Inferior parietal cortex (tissue), 1 donor: Measurements from ENCODE around the gene ZNRF2.
A peak's percentile ranks its signal among the peaks of the same experiment; 100 is the strongest.
"Not testable (repeated sequence)": the region's sequence is repeated elsewhere in the genome, so short reads cannot be mapped to it uniquely, and the experiment has no call there.

Experiments used
- DNase-seq: peaks from one replicate; pipeline ENCODE4 v3.0.0-alpha.2; 2016; ENCODE audit errors: extremely low spot score

The ZNRF2 gene

GRCh38 chr7:30263090-30263710, 21.2 kb upstream of the ZNRF2 start:
- no peak for DNase-seq

- no peak for DNase-seq
Measured at GRCh38 chr7:30264052-30264451, 20.3 kb upstream of the ZNRF2 start.

DNA sequence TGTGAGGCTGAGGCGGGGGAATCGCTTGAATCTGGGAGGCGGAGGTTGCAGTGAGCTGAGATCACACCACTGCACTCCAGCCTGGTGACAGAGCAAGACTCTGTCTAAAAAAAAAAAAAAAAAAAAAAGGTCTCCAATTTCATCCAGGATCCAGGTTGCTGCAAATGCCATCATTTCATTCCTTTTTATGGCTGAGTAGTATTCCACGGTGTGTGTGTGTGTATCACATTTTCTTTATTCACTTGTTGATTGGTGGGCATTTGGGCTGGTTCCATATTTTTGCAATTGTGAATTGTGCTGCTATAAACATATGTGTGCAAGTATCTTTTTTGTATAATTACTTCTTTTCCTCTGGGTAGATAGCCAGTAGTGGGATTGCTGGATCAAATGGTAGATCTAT, 19.2 kb upstream of the ZNRF2 start:
- not testable (repeated sequence) for DNase-seq

- DNase-seq, result no peak
Measured at GRCh38 chr7:30266686-30267085, 17.7 kb upstream of the ZNRF2 start.

DNA sequence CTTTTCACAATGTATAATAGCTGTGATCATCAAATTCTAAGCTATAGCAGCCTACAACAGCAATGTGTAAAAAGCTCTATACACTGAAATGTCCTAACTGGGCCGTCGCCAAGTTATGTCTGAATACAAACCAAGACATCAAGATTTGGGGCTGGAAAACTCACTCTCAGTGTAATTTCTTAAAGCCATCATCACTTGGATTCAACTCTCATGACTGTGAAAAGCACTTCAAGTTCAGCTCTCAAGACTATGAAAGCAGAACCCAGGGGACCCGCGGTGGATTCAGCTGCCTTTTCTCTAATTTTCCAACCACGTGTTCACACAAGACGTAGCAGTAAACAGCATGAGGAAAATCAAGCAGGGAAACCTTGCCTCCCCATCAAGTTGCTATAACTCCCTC, 15.8 kb upstream of the ZNRF2 start:
- DNase-seq, result no peak

DNA sequence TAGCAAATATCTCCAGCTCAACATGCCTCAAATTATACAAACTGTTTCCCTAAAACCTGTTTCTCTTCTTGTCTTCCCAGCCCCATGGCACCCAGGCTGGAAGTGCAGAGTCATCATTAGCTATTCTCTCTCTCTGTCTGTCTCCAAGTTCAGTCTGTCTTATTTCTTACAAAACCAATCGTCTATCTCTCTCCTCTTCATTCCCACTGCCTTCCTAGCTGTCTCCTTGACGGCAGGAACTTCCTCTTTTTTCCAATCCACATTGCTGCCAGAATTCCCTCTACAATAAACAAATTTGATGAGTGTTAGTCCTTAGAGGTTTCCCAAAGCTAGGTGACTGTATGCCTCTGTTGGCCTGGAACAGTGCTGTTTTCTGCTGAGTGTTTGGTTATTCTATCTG, 14.9 kb upstream of the ZNRF2 start:
- DNase-seq, result no peak

GRCh38 chr7:30270921-30271320, 13.5 kb upstream of the ZNRF2 start:
- no peak for DNase-seq

- DNase-seq, result no peak
Measured at GRCh38 chr7:30272126-30272525, 12.3 kb upstream of the ZNRF2 start.

DNA sequence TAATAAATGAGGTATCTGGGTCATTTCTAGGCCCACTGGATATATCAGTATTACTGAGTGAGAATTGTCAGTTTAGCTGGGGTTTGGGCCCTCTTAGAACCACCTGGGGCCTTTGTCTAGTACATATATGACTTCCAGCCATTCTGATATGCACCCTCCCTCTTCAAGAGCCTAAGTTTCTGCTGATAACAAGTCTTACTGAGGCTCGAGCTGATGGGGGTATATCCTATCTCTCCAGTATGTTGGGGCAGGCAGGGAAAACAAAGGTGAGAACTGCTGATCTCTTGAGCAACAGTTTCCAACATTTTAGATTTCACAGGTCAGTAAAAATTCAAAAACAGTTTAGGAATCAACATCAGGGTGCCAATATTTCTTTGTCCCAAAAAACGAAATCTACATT, 10.8 kb upstream of the ZNRF2 start:
- DNase-seq, result no peak

DNA sequence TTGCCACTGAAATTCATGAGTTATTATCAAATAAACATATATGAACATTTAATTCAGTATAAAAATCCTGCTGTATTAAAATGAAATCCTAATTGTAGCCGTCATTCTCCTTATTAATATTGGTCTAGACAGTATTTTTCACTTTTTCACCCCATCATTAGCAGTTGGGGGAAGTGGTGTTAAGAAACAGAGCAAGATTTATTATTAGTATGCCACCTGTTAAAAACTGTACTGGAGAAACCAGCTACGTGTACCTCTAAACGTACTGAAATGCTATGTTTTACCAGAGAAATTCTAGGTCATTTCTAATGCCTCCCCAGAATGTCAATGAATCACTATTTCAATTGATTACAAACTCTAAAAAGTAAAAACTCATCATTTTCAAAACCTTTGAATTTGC, 9.8 kb upstream of the ZNRF2 start:
- DNase-seq, result no peak

DNA sequence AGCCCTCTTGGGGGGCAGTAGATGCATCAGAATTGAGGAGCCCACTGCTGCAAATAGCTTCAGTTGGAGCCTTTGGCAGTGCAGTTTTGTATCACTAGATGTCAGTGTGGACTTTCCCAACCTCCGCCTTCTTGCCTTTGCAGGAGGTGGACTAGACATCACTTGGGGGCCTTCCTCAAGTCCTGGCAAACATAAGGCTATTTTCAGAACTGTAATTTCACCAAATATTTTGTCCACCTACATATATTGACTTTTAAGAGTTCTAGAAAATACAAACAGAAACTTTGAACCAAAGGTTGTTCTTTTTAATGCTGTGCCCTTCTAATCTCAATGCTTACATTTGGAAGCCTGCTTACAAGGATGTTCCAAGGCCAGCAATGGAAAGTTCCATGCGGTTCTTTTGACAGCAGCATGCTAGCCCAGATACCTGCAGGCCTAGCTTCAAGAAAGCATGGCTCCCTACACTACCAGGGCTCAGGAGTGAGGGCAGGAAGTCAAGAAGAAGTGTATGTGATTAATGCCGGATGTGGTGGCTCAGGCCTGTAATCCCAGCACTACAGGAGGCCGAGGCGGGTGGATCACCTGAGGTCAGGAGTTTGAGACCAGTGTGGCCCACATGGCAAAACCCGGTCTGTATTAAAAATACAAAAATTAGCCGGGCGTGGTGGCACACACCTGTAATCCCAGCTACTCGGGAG, 8.0 kb upstream of the ZNRF2 start:
- peak; percentile 81 for DNase-seq

DNA sequence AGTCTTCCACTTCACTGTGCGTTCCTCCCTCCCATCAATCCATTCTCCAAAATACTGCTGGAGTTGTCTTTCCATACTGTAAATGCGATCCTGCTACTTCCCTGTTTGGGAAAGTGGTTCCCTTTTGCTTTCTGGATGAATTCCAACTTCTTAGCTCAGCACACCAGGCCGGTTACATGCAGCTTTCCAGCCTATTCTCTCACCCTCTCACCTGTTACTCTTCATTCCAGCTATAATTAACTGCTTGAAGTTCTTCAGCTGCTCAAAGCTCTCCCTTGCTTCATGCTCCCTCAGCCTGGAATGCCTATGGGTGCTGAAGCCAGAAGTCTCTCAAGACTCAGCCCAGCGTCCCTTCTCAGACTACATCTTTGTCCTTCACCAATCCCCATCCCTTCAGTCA, 6.0 kb upstream of the ZNRF2 start:
- no peak for DNase-seq

- no peak for DNase-seq
Measured at GRCh38 chr7:30278849-30279652, 5.3 kb upstream of the ZNRF2 start.

DNA sequence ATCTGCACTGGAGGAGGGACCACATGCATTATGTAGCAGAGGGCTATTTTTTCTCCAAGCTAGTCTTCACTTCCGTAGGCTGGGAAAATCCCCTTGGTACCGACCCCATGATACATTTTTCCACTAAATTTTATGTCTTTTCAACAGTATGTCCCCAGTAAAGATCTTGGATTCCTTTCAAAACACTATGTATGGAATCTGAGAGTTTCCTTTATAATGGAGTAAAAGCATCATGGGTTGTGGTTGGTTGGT, 4.8 kb upstream of the ZNRF2 start:
- no peak for DNase-seq

DNA sequence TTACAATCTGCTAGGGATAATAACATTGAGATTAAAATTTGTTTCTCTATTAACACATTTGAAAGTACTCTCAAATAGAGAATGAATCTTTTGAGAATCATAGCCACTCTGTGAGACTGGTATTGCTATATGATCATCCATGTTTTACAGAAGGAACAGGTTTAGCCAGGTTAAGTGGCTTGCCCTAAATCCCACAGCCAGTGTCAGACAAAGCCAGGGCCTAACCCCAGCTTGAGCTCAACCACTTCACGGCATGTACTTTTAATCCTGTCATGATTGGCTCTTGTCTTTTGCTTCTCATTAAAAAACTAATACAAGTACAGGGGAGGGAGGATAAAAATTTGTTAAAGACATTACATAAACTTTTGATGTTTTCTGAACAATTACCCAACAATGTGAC, 3.8 kb upstream of the ZNRF2 start:
- DNase-seq, result no peak

DNA sequence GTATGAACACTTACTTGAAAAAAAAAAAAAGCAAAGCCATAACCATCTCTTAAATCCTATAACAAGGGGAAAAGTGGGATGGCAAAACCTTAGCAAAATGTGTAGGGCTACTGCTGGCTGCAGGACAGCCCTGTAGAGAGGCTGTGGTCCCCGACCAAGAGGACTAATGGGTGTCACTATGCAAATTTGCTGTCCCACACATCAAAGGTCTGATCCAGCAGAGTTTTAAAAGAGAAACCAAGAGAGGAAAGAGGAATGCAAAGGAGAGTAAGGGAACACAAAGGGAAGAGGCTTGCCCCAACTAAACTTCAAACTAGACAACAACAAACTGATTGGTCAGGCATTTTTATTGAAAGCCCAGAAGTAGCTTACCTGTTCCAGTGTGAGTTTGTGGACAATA, 3.1 kb upstream of the ZNRF2 start:
- DNase-seq, result no peak

DNA sequence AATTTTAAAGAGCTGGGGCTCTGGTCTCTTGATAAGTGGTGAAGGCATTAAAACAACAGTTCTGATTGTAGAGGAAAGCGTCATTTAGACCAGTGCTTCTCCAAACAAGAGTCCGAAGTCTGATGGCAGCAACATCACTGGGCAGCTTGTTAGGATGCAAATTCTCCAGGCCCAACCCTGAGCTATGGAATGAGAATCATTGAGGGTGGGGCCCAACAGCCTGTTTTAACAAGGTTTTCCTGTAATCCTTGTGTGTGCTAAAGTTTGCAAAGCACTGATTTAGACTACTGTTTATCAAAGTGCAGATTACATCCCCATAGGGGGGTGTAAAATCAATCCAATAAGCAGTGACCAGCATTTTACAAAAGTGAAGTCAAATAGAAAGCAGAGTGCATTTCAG, 2.6 kb upstream of the ZNRF2 start:
- no peak for DNase-seq

- no peak for DNase-seq
Measured at GRCh38 chr7:30282735-30283134, 1.7 kb upstream of the ZNRF2 start.

GRCh38 chr7:30285067-30285535, 704 bp downstream of the ZNRF2 start:
- DNase-seq, result no peak

DNA sequence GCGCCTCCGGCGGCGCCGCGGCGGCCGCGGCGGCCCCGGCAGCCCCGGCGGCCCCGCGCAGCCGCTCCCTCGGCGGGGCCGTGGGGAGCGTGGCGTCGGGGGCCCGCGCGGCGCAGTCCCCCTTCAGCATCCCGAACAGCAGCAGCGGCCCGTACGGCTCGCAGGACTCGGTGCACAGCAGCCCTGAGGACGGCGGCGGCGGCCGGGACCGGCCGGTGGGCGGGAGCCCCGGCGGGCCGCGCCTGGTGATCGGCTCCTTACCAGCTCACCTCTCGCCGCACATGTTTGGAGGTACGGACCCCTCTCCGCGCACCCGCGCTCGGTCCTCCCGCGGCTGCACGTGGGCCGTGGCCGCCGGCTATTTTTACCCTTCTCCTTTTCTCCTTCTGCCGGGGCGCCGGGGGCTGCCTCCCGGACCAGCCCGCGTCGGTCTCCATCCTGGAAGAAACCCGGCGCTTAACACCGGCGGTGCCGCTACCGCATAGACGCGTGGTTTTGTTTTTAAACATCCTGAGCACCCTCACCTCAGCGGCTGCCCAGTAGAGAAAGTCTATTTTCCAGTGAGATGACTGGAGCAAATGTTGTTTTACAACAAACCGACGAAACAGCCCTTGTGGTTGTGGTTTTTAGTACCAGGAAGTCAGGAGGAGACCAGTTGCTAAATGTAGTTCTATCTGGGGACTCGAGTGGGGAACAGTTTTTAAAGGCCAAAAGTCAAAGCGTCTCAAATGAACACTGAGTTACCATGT, 1.3 kb downstream of the ZNRF2 start:
- no peak for DNase-seq

GRCh38 chr7:30286749-30287148, 2.4 kb downstream of the ZNRF2 start:
- no peak for DNase-seq

DNA sequence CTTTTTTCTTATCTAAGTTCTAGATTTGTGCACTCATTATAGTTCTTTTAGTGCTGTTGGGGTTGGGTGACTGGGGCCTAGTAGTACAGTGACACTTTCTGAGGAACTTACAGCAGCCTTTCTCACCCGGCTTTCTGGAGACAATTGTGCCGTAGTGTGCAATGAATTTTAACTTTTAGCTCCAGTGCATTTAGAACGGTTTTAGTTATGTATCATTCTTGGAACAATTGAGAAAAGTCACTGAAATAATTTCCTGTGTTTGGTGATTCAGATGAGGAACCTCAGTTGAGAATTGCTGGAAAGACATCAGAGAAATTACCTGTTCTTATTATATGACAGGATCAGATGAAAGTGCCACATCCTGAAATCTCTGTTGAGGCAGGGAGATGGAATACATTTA, 3.2 kb downstream of the ZNRF2 start:
- DNase-seq, result not testable (repeated sequence)
